Measurements from ENCODE around the gene TMEM258.

Gene TMEM258

GRCh38 chr11:61774411-61774810, 18.0 kb downstream of the TMEM258 start:
- no peak for DNase-seq

DNA sequence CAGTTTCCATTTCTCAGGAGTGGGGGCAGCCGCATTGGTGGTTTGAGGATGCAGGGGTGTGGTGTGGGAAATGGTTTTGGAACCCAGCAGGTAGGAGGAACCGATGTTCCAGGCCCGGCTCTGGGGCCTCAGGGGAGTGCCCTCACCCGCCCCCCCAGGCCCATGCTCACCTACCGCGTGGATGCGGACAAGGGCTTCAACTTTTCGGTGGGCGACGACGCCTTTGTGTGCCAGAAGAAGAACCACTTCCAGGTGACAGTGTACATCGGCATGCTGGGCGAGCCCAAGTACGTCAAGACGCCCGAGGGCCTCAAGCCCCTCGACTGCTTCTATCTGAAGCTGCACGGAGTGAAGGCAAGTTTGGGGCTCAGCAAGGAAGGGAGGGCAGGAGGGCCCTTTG, 18.6 kb downstream of the TMEM258 start:
- no peak for DNase-seq

- no peak for DNase-seq
These were observed 19.0 kb downstream of the TMEM258 start for GRCh38 chr11:61773356-61773755.

- DNase-seq: no peak
These were observed 20.4 kb downstream of the TMEM258 start for GRCh38 chr11:61771985-61772455.

DNA sequence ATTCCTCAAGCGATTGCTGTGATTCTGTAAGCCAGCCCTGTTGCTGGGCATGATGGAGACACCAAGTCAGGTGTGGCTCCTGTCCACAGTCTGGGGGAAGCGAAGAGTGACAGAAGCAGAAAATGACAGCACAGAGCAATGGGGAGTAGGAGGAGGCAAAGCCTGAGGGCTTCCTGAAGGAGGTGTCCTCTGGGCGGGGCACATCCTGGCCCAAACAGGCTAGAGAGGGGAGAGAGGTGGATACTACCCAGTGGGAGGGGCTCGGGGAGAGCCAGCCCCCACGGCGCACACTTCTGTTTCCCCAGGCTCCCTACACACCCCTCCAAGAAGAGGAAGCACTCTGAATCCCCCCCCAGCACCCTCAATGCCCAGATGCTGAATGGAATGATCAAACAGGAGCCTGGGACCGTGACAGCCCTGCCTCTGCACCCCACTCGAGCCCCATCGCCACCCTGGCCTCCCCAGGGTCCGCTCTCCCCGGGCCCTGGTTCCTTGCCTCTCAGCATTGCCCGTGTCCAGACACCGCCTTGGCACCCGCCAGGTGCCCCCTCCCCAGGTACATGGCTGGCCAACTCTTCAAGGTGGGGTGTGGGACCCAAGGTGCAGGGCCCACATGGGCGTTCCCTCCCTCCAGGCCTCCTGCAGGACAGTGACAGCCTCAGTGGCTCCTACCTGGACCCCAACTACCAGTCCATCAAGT, 21.1 kb downstream of the TMEM258 start:
- DNase-seq: no peak

DNA sequence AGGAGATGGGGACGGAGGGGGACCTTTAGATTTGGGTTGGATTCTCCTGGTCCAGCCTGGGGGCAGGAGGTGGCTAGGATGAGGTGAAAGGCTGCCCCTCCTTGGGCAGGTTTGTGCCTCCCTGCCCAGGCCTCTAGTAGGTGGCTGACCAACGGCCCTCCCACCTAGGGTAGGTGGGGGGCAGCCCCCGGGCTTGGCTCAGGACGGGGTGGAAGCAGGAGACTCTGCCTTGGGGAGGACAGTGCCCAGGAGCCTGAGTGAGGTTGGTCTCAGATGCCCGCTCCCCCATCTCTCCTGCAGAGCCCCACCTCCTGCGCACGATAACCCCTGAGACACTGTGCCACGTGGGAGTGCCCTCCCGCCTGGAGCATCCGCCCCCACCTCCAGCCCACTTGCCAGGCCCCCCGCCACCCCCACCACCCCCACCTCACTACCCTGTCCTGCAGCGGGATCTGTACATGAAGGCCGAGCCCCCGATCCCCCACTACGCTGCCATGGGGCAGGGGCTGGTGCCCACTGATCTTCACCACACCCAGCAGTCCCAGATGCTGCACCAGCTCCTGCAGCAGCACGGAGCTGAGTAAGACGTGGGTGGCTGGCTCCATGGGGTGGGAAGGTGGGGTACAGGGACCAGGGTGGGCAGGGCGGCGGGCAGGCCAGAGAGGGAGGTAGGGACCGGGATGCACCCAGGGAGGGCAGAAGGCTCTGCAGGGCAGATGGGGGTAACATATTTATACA, 22.3 kb downstream of the TMEM258 start:
- DNase-seq: no peak

- DNase-seq: no peak
These were observed 23.1 kb downstream of the TMEM258 start for GRCh38 chr11:61769169-61769920.

- no peak for DNase-seq
These were observed 23.9 kb downstream of the TMEM258 start for GRCh38 chr11:61768376-61769076.

DNA sequence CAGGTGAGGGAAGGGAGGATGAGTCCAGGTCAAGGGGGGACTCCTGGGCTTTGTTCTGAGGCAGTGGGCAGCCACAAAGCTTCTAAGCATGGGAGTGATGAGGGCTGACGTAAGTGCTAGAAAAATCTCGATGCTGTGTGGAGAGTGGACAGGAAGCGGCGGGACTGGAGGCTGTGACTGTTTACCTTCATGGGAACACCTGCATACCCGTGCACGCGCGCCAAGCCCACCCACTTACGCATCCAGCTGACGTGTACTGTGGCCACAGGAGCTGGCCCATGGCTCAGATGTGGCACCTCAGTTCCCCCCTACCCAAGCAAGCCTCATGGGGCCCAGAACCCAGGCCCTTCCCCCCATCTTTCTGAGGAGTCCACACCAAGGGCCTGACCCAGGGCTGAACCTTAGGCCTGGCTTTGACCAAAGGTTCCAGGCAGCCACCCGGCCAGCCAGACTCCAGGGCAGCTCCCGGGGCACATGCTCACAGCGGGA, 26.0 kb downstream of the TMEM258 start:
- DNase-seq: no peak

GRCh38 chr11:61765550-61766253, 26.7 kb downstream of the TMEM258 start:
- no peak for DNase-seq

DNA sequence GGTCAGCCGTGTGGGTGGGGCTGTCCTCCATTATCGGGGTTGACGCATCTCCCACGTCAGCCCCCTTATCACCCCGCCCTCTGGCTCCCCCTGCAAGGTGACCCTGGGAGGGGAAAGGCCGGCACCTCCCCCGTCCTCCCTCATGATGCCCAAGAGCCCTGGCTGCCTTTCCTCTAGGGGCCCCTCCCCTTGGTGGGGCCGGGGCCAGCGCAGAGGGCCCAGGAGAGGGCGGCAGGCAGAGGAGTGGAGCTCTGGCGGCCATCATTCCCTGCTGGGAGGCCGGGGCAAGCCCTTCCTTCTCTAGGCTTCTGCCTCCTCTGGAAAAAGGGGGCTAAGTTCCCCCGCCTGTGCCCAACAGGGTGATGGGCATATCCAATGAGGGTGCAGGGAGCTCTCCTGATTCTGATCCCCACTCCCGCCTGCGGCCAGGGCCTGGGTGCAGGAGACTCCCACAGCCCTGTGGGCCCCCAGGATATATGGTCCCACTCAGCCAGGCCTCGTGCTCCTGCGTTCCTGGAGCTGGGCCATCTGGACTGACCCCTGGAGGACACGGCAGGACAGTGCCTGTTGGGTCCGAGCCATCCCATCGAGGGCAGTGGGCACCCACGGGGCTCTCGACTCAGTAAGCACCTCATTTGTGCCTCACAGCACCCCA, 27.7 kb downstream of the TMEM258 start:
- DNase-seq: no peak

- DNase-seq: no peak
These were observed 28.3 kb downstream of the TMEM258 start for GRCh38 chr11:61763930-61764605.

GRCh38 chr11:61762798-61763197, 29.6 kb downstream of the TMEM258 start:
- DNase-seq: no peak

GRCh38 chr11:61762223-61762615, 30.2 kb downstream of the TMEM258 start:
- DNase-seq: no peak

- DNase-seq: no peak
These were observed 30.8 kb downstream of the TMEM258 start for GRCh38 chr11:61761440-61762222.

- DNase-seq: no peak
These were observed 31.5 kb downstream of the TMEM258 start for GRCh38 chr11:61760946-61761345.

GRCh38 chr11:61757213-61757862, 35.1 kb downstream of the TMEM258 start:
- no peak for DNase-seq

DNA sequence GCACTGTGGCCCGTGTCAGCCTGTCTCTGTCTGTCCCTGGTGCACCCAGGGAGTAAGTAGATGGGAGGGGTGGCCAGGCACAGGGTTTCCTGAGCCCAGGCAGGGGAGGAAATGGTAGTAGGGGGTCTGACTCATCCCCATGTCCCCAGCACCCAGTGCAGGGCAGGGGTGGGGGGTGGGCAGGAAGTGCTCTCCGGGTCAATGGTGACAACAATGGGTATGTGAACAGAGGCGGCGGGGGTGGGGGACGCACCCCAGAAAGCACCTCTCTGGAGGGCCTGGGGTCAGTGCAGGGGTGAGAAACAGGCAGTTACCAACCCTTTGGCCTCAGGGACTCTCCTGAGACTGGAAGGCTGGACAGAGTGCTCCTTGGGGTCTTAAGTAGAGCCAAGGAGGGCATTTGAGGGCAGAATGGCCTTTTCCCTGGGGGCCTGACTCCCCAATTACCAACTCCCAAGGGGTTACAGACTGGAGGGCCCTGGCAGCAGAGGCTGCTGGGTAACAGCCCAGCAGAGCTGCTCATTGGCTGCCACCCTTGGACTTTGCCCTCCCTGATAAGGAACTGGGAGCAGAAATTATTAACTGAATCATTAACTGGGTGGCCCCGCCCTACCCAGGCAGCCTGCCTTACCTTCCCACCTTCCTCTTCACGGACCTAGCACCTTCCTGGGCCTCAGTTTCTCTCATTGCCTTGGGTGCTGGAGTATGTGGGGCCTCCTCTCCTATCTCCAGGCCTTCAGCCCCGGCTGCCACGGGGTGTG, 35.8 kb downstream of the TMEM258 start:
- DNase-seq: no peak

DNA sequence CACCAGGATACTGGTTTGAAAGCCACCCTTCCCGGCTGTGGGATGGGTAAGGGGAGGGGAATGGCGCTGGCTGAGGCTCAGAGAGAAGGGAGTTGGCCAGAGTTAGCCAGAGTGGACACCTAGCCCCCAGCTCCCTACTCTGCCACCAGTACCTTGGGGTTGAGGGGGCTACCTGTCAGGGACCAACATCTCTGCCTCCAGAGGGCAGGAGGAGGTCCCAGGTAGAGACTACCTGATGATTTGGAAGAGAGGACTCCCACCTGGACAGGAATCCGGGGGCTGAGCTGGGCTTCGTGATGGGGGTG, 36.3 kb downstream of the TMEM258 start:
- DNase-seq: no peak
